MCF 10A (cell line): ENCODE results near the gene ARNT2. TPM values are rescaled to one million over a fixed set of nuclear protein-coding genes. Genes with fewer than 3 reads are reported as not detected.

Experiments
- BruUV-seq: library from RNA; stranded (reverse); fragments of 400-500 nt; replicated peaks from 2 replicates; lab custom pipeline; 2021; lab: Mats Ljungman, UMichigan
- CTCF ChIA-PET: fragments of 300-600 bp; sonication (Branson Sonifier 250); formaldehyde crosslinking; extraction: SDS; loops from one replicate; lab custom pipeline; 2021; ENCODE audit warnings: antibody characterized with exemption, inconsistent platforms; lab: Yijun Ruan, JAX
- POLR2A ChIA-PET: fragments of 300-600, 350-650 bp; sonication (Branson Sonifier 250); formaldehyde crosslinking; extraction: SDS; loops from one replicate; lab custom pipeline; 2020; ENCODE audit warnings: antibody characterized with exemption, inconsistent platforms; lab: Yijun Ruan, JAX
- DNase-seq: peaks from one replicate; pipeline ENCODE4 v3.0.0-alpha.2; 2018; ENCODE audit not compliant: unreplicated experiment
- H3K27ac Mint-ChIP-seq: one replicate; pipeline ENCODE4 v1.8.0; 2022; ENCODE audit warnings: mild to moderate bottlenecking, low read depth, mixed read lengths; ENCODE audit not compliant: unreplicated experiment
- H3K27me3 Mint-ChIP-seq: one replicate; pipeline ENCODE4 v1.8.0; 2022; ENCODE audit warnings: mixed read lengths; ENCODE audit not compliant: insufficient read depth, unreplicated experiment
- H3K36me3 Mint-ChIP-seq: one replicate; pipeline ENCODE4 v1.8.0; 2022; ENCODE audit warnings: mild to moderate bottlenecking, moderate library complexity, mixed read lengths; ENCODE audit not compliant: insufficient read depth, unreplicated experiment
- H3K4me1 Mint-ChIP-seq: one replicate; pipeline ENCODE4 v1.8.0; 2022; ENCODE audit warnings: mixed read lengths; ENCODE audit not compliant: insufficient read depth, unreplicated experiment
- H3K4me3 Mint-ChIP-seq: one replicate; pipeline ENCODE4 v1.8.0; 2022; ENCODE audit warnings: mild to moderate bottlenecking, moderate library complexity, mixed read lengths; ENCODE audit not compliant: unreplicated experiment
- H3K9me3 Mint-ChIP-seq: one replicate; pipeline ENCODE4 v1.8.0; 2022; ENCODE audit warnings: mixed read lengths; ENCODE audit not compliant: unreplicated experiment
- intact Hi-C: fragments of 100-400 bp; cut with micrococcal nuclease; formaldehyde crosslinking; loops from 2 replicates; pipeline ENCODE4 v1.14.1; 2022
- total RNA-seq: library from RNA; stranded (reverse); gene quantifications from 2 replicates; pipeline ENCODE4 v1.2.3, GENCODE V29; 2022
- TF ChIP-seq, protein P1 (sequence below): fragments of 200-600 bp; IDR thresholded peaks from one replicate; pipeline ENCODE4 v1.8.0; 2022; ENCODE audit warnings: antibody characterized with exemption, mild to moderate bottlenecking; ENCODE audit not compliant: unreplicated experiment

Gene ARNT2
- total RNA-seq, 1 experiment from 2014 or later = 1.6 TPM

GRCh38 chr15:80480909-80481308 lies 76.7 kb downstream of the ARNT2 start:
- Mint-ChIP-seq H3K27ac (no peak overlapping the region), H3K4me1 (peaks cover 15% of the 10 kb centered on the region), H3K27me3 (no peaks in the 10 kb centered on the region), H3K36me3 (no peaks in the 10 kb centered on the region), H3K9me3 (no peaks in the 10 kb centered on the region), H3K4me3 (no peak overlapping the region)
- TF ChIP-seq, protein P1, sequence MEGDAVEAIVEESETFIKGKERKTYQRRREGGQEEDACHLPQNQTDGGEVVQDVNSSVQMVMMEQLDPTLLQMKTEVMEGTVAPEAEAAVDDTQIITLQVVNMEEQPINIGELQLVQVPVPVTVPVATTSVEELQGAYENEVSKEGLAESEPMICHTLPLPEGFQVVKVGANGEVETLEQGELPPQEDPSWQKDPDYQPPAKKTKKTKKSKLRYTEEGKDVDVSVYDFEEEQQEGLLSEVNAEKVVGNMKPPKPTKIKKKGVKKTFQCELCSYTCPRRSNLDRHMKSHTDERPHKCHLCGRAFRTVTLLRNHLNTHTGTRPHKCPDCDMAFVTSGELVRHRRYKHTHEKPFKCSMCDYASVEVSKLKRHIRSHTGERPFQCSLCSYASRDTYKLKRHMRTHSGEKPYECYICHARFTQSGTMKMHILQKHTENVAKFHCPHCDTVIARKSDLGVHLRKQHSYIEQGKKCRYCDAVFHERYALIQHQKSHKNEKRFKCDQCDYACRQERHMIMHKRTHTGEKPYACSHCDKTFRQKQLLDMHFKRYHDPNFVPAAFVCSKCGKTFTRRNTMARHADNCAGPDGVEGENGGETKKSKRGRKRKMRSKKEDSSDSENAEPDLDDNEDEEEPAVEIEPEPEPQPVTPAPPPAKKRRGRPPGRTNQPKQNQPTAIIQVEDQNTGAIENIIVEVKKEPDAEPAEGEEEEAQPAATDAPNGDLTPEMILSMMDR = no peak
- intact Hi-C loops = no loop called here
- POLR2A ChIA-PET = interaction anchor here (0.7 kb wide), 1 partner anchor 595 kb away, joined by 3 read pairs; no protein-coding TSS in a partner anchor
- CTCF ChIA-PET = interaction anchor here (0.5 to 3.8 kb wide), 5 partner anchors 8 to 488 kb away, joined by 3 to 20 read pairs (median 4); no protein-coding TSS in a partner anchor
- no TSS peak for BruUV-seq
- DNase-seq = no peak

- H3K9me3 Mint-ChIP-seq = no peaks in the 10 kb centered on the region
- H3K27me3 Mint-ChIP-seq = no peaks in the 10 kb centered on the region
- intact Hi-C loops = no loop called here
- no TSS peak for BruUV-seq
- TF ChIP-seq, protein P1 = no peak
- H3K4me1 Mint-ChIP-seq = peaks cover 15% of the 10 kb centered on the region
- H3K4me3 Mint-ChIP-seq = no peak overlapping the region
- H3K36me3 Mint-ChIP-seq = no peaks in the 10 kb centered on the region
- DNase-seq = no peak
- ChIA-PET POLR2A (no interaction called here), CTCF (interaction anchor here (0.6 to 3.8 kb wide), 4 partner anchors 27 to 486 kb away, joined by 3 to 20 read pairs (median 4); no protein-coding TSS in a partner anchor)
- no peak overlapping the region for H3K27ac Mint-ChIP-seq
Observed at GRCh38 chr15:80482696-80483095, 78.5 kb downstream of the ARNT2 start.

- ChIA-PET POLR2A (no interaction called here), CTCF (no interaction called here)
- TF ChIP-seq, protein P1 = no peak
- no peak for DNase-seq
- Mint-ChIP-seq H3K27ac (no peak overlapping the region), H3K36me3 (no peaks in the 10 kb centered on the region), H3K9me3 (no peaks in the 10 kb centered on the region), H3K27me3 (no peaks in the 10 kb centered on the region), H3K4me1 (peaks cover 16% of the 10 kb centered on the region), H3K4me3 (no peak overlapping the region)
- no TSS peak for BruUV-seq
- intact Hi-C loops = no loop called here
Observed at GRCh38 chr15:80483725-80484161, 79.6 kb downstream of the ARNT2 start.

- TF ChIP-seq, protein P1 = no peak
- no TSS peak for BruUV-seq
- Mint-ChIP-seq H3K4me3 (no peak overlapping the region), H3K27ac (no peak overlapping the region), H3K9me3 (no peaks in the 10 kb centered on the region), H3K36me3 (no peaks in the 10 kb centered on the region), H3K4me1 (peaks cover 23% of the 10 kb centered on the region), H3K27me3 (no peaks in the 10 kb centered on the region)
- intact Hi-C loops = no loop called here
- ChIA-PET POLR2A (no interaction called here), CTCF (no interaction called here)
- DNase-seq = no peak
Observed at GRCh38 chr15:80484333-80484864, 80.2 kb downstream of the ARNT2 start.
